H9 (cell line): ENCODE results near the gene APOOL. TPM values are rescaled to one million over a fixed set of nuclear protein-coding genes. Genes with fewer than 3 reads are reported as not detected.

ENCODE experiments used
- DNase-seq: peaks from one replicate; pipeline ENCODE4 v3.0.0-alpha.2; 2017
- H2AFZ ChIP-seq: one replicate; pipeline ENCODE4 v1.6.1; 2013; ENCODE audit warnings: mild to moderate bottlenecking, low read length, control low read depth, moderate library complexity
- H2AK5ac ChIP-seq: 2 replicates; pipeline ENCODE4 v1.6.1; 2013; ENCODE audit warnings: low read length, control low read depth, mixed read lengths; ENCODE audit not compliant: insufficient read length
- H2BK120ac ChIP-seq: one replicate; pipeline ENCODE4 v1.6.1; 2013; ENCODE audit warnings: low read depth, mild to moderate bottlenecking, low read length, control low read depth, inconsistent platforms; ENCODE audit not compliant: poor library complexity, severe bottlenecking
- H2BK12ac ChIP-seq: 2 replicates; pipeline ENCODE4 v1.6.1; 2013; ENCODE audit warnings: low read length, control low read depth, mixed read lengths, low read depth; ENCODE audit not compliant: insufficient read length
- H2BK15ac ChIP-seq: 2 replicates; pipeline ENCODE4 v1.6.1; 2013; ENCODE audit warnings: low read depth, low read length, control low read depth
- H2BK20ac ChIP-seq: one replicate; pipeline ENCODE4 v1.6.1; 2013; ENCODE audit warnings: low read depth, mild to moderate bottlenecking, low read length, control low read depth, inconsistent platforms; ENCODE audit not compliant: poor library complexity, severe bottlenecking
- H2BK5ac ChIP-seq: 2 replicates; pipeline ENCODE4 v1.6.1; 2013; ENCODE audit warnings: low read length, control low read depth, mixed read lengths; ENCODE audit not compliant: insufficient read length
- H3K14ac ChIP-seq: 2 replicates; pipeline ENCODE4 v1.6.1; 2013; ENCODE audit warnings: low read length, control low read depth; ENCODE audit not compliant: insufficient read depth
- H3K18ac ChIP-seq: 2 replicates; pipeline ENCODE4 v1.6.1; 2013; ENCODE audit warnings: low read depth, mild to moderate bottlenecking, mixed read lengths, low read length, control low read depth; ENCODE audit not compliant: insufficient read length
- H3K23ac ChIP-seq: 2 replicates; pipeline ENCODE4 v1.6.1; 2013; ENCODE audit warnings: low read length, control low read depth, mixed read lengths, low read depth; ENCODE audit not compliant: insufficient read length
- H3K23me2 ChIP-seq: 2 replicates; pipeline ENCODE4 v1.6.1; 2013; ENCODE audit warnings: low read depth, mild to moderate bottlenecking, mixed read lengths, low read length, control low read depth; ENCODE audit not compliant: insufficient read length, poor library complexity, severe bottlenecking
- H3K27ac ChIP-seq: 2 replicates; pipeline ENCODE4 v1.5.1; 2013; ENCODE audit warnings: low read length, control low read depth, mixed read lengths, low read depth; ENCODE audit not compliant: insufficient read length
- H3K27me3 ChIP-seq: 2 replicates; pipeline ENCODE4 v1.6.1; 2013; ENCODE audit warnings: low read length, control low read depth, inconsistent platforms; ENCODE audit not compliant: insufficient read depth
- H3K4ac ChIP-seq: 2 replicates; pipeline ENCODE4 v1.6.1; 2013; ENCODE audit warnings: low read depth, mild to moderate bottlenecking, control low read depth, inconsistent platforms, low read length, moderate library complexity
- H3K4me1 ChIP-seq: 2 replicates; pipeline ENCODE4 v1.6.1; 2013; ENCODE audit warnings: low read length, control low read depth, inconsistent platforms; ENCODE audit not compliant: insufficient read depth
- H3K4me2 ChIP-seq: 2 replicates; pipeline ENCODE4 v1.6.1; 2013; ENCODE audit warnings: low read length, control low read depth, mixed read lengths; ENCODE audit not compliant: insufficient read length, insufficient read depth
- H3K56ac ChIP-seq: 2 replicates; pipeline ENCODE4 v1.6.1; 2013; ENCODE audit warnings: low read depth, mild to moderate bottlenecking, mixed read lengths, low read length, control low read depth; ENCODE audit not compliant: insufficient read length
- H3K79me1 ChIP-seq: 2 replicates; pipeline ENCODE4 v1.6.1; 2013; ENCODE audit warnings: low read depth, mild to moderate bottlenecking, moderate library complexity, low read length, control low read depth, inconsistent platforms; ENCODE audit not compliant: insufficient read depth, poor library complexity, severe bottlenecking
- H3K79me2 ChIP-seq: 2 replicates; pipeline ENCODE4 v1.6.1; 2013; ENCODE audit warnings: low read length, control low read depth, inconsistent platforms; ENCODE audit not compliant: insufficient read depth
- H3K9ac ChIP-seq: 2 replicates; pipeline ENCODE4 v1.6.1; 2013; ENCODE audit warnings: low read length, control low read depth, mixed read lengths; ENCODE audit not compliant: insufficient read length; ENCODE audit errors: extremely low read depth
- H3K9me3 ChIP-seq: one replicate; pipeline ENCODE4 v1.6.1; 2013; ENCODE audit warnings: low read depth, low read length, inconsistent platforms; ENCODE audit not compliant: control insufficient read depth
- H3T11ph ChIP-seq: one replicate; pipeline ENCODE4 v1.6.1; 2013; ENCODE audit warnings: mild to moderate bottlenecking, low read length, control low read depth, inconsistent platforms
- H4K20me1 ChIP-seq: one replicate; pipeline ENCODE4 v1.6.1; 2013; ENCODE audit not compliant: control insufficient read depth, insufficient read length, insufficient read depth
- H4K5ac ChIP-seq: 2 replicates; pipeline ENCODE4 v1.6.1; 2013; ENCODE audit warnings: low read depth, mild to moderate bottlenecking, mixed read lengths, low read length, control low read depth; ENCODE audit not compliant: insufficient read length
- H4K8ac ChIP-seq: replicated peaks from 2 replicates; pipeline ENCODE4 v1.6.1; 2013; ENCODE audit warnings: low read length, control low read depth, mixed read lengths, low read depth; ENCODE audit not compliant: insufficient read length
- H4K91ac ChIP-seq: 2 replicates; pipeline ENCODE4 v1.6.1; 2013; ENCODE audit warnings: low read depth, mild to moderate bottlenecking, moderate library complexity, mixed read lengths, low read length, control low read depth; ENCODE audit not compliant: insufficient read length
- H3K27ac Mint-ChIP-seq, 3 experiments: 2 replicates in 2 of 3; 3 replicates in 1 of 3; pipeline ENCODE4 v1.8.0; 2020 to 2021; ENCODE audit warnings: mixed read lengths in 3 of 3, mild to moderate bottlenecking in 1 of 3, moderate library complexity in 1 of 3
- H3K27me3 Mint-ChIP-seq: 2 replicates; pipeline ENCODE4 v1.8.0; 2021; ENCODE audit warnings: low read depth, mild to moderate bottlenecking, moderate library complexity, mixed read lengths
- H3K36me3 Mint-ChIP-seq, 3 experiments: 2 replicates in 2 of 3; 3 replicates in 1 of 3; pipeline ENCODE4 v1.8.0; 2020 to 2021; ENCODE audit warnings: low read depth in 3 of 3, mixed read lengths in 3 of 3; ENCODE audit not compliant: insufficient read depth in 1 of 3
- H3K4me1 Mint-ChIP-seq, 2 experiments: 2 replicates each; pipeline ENCODE4 v1.8.0; 2020; ENCODE audit warnings: mixed read lengths in 2 of 2
- H3K4me3 Mint-ChIP-seq, 2 experiments: 2 replicates in 1 of 2; 3 replicates in 1 of 2; pipeline ENCODE4 v1.8.0; 2020 to 2021; ENCODE audit warnings: mild to moderate bottlenecking in 2 of 2, mixed read lengths in 2 of 2, moderate library complexity in 1 of 2
- H3K9me3 Mint-ChIP-seq, 2 experiments: 2 replicates in 1 of 2; 3 replicates in 1 of 2; pipeline ENCODE4 v1.8.0; 2020; ENCODE audit warnings: mild to moderate bottlenecking in 2 of 2, mixed read lengths in 2 of 2, moderate library complexity in 1 of 2
- CTCF ChIP-seq: fragments of 200-600 bp; sonication (generic); conservative IDR thresholded peaks from 3 replicates; pipeline ENCODE4 v1.8.0; 2021; ENCODE audit warnings: antibody characterized with exemption, mild to moderate bottlenecking
- WGBS: extraction: QIAGEN DNeasy Blood & Tissue Kit; methylation state at CpG from one replicate; pipeline ENCODE4 v1.1.7; 2013; ENCODE audit warnings: missing lambda C conversion rate, low lambda C conversion rate, mixed read lengths; ENCODE audit not compliant: insufficient read length; ENCODE audit errors: extremely low coverage; 5-methylcytosine and 5-hydroxymethylcytosine counted together
- total RNA-seq: library from RNA; stranded (reverse); gene quantifications from 2 replicates; pipeline ENCODE4 v1.2.1, GENCODE V29; 2021

APOOL gene
- total RNA-seq, 1 experiment from 2014 or later = 8.0 TPM

GRCh38 chrX:85001344-85001743 is 2.3 kb upstream of the APOOL start:
- Histone ChIP-seq H4K20me1 (no peaks in the 10 kb centered on the region), H4K5ac (no peak overlapping the region), H3K4me1 (no peaks in the 10 kb centered on the region)

More at GRCh38 chrX:85001344-85001743, 2.3 kb upstream of the APOOL start:
- no peaks in the 10 kb centered on the region; the same call in 1 of the 2 replicates for H3K79me2 ChIP-seq
- no peaks in the 10 kb centered on the region for H3K23me2 ChIP-seq
- H2BK5ac ChIP-seq = no peak overlapping the region
- DNase-seq = no peak
- Mint-ChIP-seq H3K4me1 (peaks cover 2 to 4% of the 10 kb centered on the region in 2 experiments; a peak in 1 of 4 replicates), H3K4me3 (no peak overlapping the region), H3K27me3 (no peaks in the 10 kb centered on the region; the same call in 1 of the 2 replicates), H3K36me3 (no peaks in the 10 kb centered on the region; a peak in 3 of 7 replicates), H3K27ac (no peak overlapping the region), H3K9me3 (peaks cover 58 to 63% of the 10 kb centered on the region in 2 experiments)
- H3K18ac ChIP-seq = no peak overlapping the region
- H4K8ac ChIP-seq = no peak overlapping the region
- H3K9ac ChIP-seq = no peak overlapping the region
- no peak overlapping the region for H3K4ac ChIP-seq
- H2BK15ac ChIP-seq = no peak overlapping the region
- no peak overlapping the region for H2AFZ ChIP-seq
- H3K9me3 ChIP-seq = no peaks in the 10 kb centered on the region
- H3K79me1 ChIP-seq = no peaks in the 10 kb centered on the region
- H2BK120ac ChIP-seq = no peak overlapping the region
- no peak overlapping the region for H3K4me2 ChIP-seq
- no peak overlapping the region for H3K14ac ChIP-seq
- no peak overlapping the region for H3K23ac ChIP-seq
- H2AK5ac ChIP-seq = no peak overlapping the region
- H3T11ph ChIP-seq = no peak overlapping the region
- no peak overlapping the region for H4K91ac ChIP-seq
- no CpG with 5 or more reads among the region's 1 CpG for WGBS
- no peak overlapping the region for H3K27ac ChIP-seq
- no peak for TF ChIP-seq CTCF
- H3K27me3 ChIP-seq = no peaks in the 10 kb centered on the region
- no peak overlapping the region for H3K56ac ChIP-seq
- H2BK20ac ChIP-seq = no peak overlapping the region
- H2BK12ac ChIP-seq = no peak overlapping the region
